Measurements from ENCODE around the gene TBX15. TPM values are rescaled to one million over a fixed set of nuclear protein-coding genes. Genes with fewer than 3 reads are reported as not detected.

TBX15 gene
- total RNA-seq, 1 donor, result under 0.01 TPM

GRCh38 chr1:118944133-118944532, 44.0 kb downstream of the TBX15 start:
- no peak for DNase-seq (ENCODE audit: low read depth)
- H3K4me3 ChIP-seq (ENCODE audit: low read depth, low read length), result no peak overlapping the region
- no peak for TF ChIP-seq CTCF (IDR thresholded peaks at IDR 0.05; ENCODE audit: insufficient read depth, low read depth, low read length)

- no peak overlapping the region for H3K4me3 ChIP-seq (ENCODE audit: low read depth, low read length)
- no peak for TF ChIP-seq CTCF (IDR thresholded peaks at IDR 0.05; ENCODE audit: insufficient read depth, low read depth, low read length)
- no peak for DNase-seq (ENCODE audit: low read depth)
Measured at GRCh38 chr1:118940957-118941356, 47.2 kb downstream of the TBX15 start.

GRCh38 chr1:118937413-118938072, 50.6 kb downstream of the TBX15 start:
- H3K4me3 ChIP-seq (ENCODE audit: low read depth, low read length), result no peak overlapping the region
- no peak for TF ChIP-seq CTCF (IDR thresholded peaks at IDR 0.05; ENCODE audit: insufficient read depth, low read depth, low read length)
- DNase-seq (ENCODE audit: low read depth), result no peak

- peak; percentile 1 for DNase-seq (ENCODE audit: low read depth)
- TF ChIP-seq CTCF (IDR thresholded peaks at IDR 0.05; ENCODE audit: insufficient read depth, low read depth, low read length), result no peak
- H3K4me3 ChIP-seq (ENCODE audit: low read depth, low read length), result no peak overlapping the region
Measured at GRCh38 chr1:118934706-118935105, 53.4 kb downstream of the TBX15 start.

GRCh38 chr1:118933051-118933781, 54.9 kb downstream of the TBX15 start:
- no peak for TF ChIP-seq CTCF (IDR thresholded peaks at IDR 0.05; ENCODE audit: insufficient read depth, low read depth, low read length)
- no peak overlapping the region for H3K4me3 ChIP-seq (ENCODE audit: low read depth, low read length)
- no peak for DNase-seq (ENCODE audit: low read depth)

GRCh38 chr1:118931876-118932275, 56.3 kb downstream of the TBX15 start:
- no peak overlapping the region for H3K4me3 ChIP-seq (ENCODE audit: low read depth, low read length)
- no peak for TF ChIP-seq CTCF (IDR thresholded peaks at IDR 0.05; ENCODE audit: insufficient read depth, low read depth, low read length)
- no peak for DNase-seq (ENCODE audit: low read depth)

Measured in fibroblast of villous mesenchyme (primary cell).